Prostate gland (tissue), 2 donors: Measurements from ENCODE around the gene MAPKBP1.

Experiments
- POLR2A ChIP-seq: fragments of 450-650 bp; IDR thresholded peaks from one replicate; pipeline ENCODE4 v1.6.1; 2016; ENCODE audit warnings: antibody characterized with exemption, mild to moderate bottlenecking
- POLR2AphosphoS5 ChIP-seq: sonication (generic); formaldehyde crosslinking; IDR thresholded peaks from one replicate; pipeline ENCODE4 v1.6.1; 2017; ENCODE audit warnings: antibody characterized with exemption
- TF ChIP-seq, protein P1 (sequence below), 4 experiments: fragments of 200-600 bp in 2 of 4; fragments of 450-650 bp in 2 of 4; sonication (generic) in 2 of 4; IDR thresholded peaks; 1 replicate in 3 of 4; 2 replicates in 1 of 4; pipeline ENCODE4 v1.5.1; 2016 to 2019; ENCODE audit warnings: antibody characterized with exemption in 4 of 4, mild to moderate bottlenecking in 2 of 4, moderate library complexity in 2 of 4

DNA sequence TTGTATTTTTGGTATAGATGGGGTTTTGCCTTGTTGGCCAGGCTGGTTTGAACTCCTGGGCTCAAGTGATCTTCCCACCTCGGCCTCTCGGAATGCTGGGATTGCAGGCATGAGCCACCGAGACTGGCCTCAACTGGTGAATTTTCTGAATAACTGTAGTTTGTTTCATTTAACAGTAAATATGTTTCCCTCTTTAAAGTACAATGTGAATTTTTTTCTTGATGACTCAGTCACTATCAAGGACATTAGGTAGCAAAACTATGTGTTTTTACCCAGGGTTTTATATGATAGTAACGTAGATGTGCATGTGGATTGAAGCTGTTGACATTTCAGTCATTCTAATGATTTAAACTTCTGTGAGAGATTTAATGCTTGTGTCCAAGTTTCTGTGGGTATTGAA, 40.2 kb upstream of the MAPKBP1 start:
- no peak for TF ChIP-seq POLR2A
- TF ChIP-seq, protein P1, sequence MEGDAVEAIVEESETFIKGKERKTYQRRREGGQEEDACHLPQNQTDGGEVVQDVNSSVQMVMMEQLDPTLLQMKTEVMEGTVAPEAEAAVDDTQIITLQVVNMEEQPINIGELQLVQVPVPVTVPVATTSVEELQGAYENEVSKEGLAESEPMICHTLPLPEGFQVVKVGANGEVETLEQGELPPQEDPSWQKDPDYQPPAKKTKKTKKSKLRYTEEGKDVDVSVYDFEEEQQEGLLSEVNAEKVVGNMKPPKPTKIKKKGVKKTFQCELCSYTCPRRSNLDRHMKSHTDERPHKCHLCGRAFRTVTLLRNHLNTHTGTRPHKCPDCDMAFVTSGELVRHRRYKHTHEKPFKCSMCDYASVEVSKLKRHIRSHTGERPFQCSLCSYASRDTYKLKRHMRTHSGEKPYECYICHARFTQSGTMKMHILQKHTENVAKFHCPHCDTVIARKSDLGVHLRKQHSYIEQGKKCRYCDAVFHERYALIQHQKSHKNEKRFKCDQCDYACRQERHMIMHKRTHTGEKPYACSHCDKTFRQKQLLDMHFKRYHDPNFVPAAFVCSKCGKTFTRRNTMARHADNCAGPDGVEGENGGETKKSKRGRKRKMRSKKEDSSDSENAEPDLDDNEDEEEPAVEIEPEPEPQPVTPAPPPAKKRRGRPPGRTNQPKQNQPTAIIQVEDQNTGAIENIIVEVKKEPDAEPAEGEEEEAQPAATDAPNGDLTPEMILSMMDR (IDR thresholded peaks at IDR 0.05): no peak
- no peak for TF ChIP-seq POLR2AphosphoS5
